RWPE2 (cell line): Measurements from ENCODE around the gene ABCC4.
"Not testable (repeated sequence)": the region's sequence is repeated elsewhere in the genome, so short reads cannot be mapped to it uniquely, and the experiment has no call there.

Experiments used
- ATAC-seq: fragments of 200-7000 bp; cut with Tn5 transposase; 3 replicates; pipeline ENCODE4 v1.9.1; 2021; ENCODE audit warnings: low read depth
- DNase-seq: peaks from one replicate; pipeline ENCODE4 v3.0.0-alpha.2; 2020; ENCODE audit warnings: low spot score
- H3K27ac ChIP-seq: fragments of 450-650 bp; 2 replicates; pipeline ENCODE4 v1.5.1; 2017; ENCODE audit warnings: mild to moderate bottlenecking; ENCODE audit not compliant: poor library complexity, severe bottlenecking
- H3K27me3 ChIP-seq: fragments of 250-450 bp; sonication (Bioruptor Pico); 2 replicates; pipeline ENCODE4 v1.5.1; 2021; ENCODE audit warnings: mild to moderate bottlenecking, moderate library complexity; ENCODE audit not compliant: insufficient read depth, poor library complexity, severe bottlenecking
- H3K36me3 ChIP-seq: fragments of 250-450 bp; sonication (Bioruptor Pico); 2 replicates; pipeline ENCODE4 v1.5.1; 2020; ENCODE audit warnings: low read depth, mild to moderate bottlenecking, moderate library complexity
- H3K4me1 ChIP-seq: fragments of 250-450 bp; sonication (Bioruptor Pico); 2 replicates; pipeline ENCODE4 v1.5.1; 2021; ENCODE audit warnings: mild to moderate bottlenecking, moderate library complexity; ENCODE audit not compliant: insufficient read depth, poor library complexity, severe bottlenecking
- H3K4me3 ChIP-seq: fragments of 250-450 bp; sonication (Bioruptor Pico); 2 replicates; pipeline ENCODE4 v1.5.1; 2021; ENCODE audit warnings: mild to moderate bottlenecking, moderate library complexity; ENCODE audit not compliant: severe bottlenecking
- H3K9me3 ChIP-seq: fragments of 250-450 bp; sonication (Bioruptor Pico); 2 replicates; pipeline ENCODE4 v1.5.1; 2021; ENCODE audit warnings: mild to moderate bottlenecking, moderate library complexity; ENCODE audit not compliant: severe bottlenecking
- TF ChIP-seq, protein P1 (sequence below): fragments of 450-650 bp; IDR thresholded peaks from one replicate; pipeline ENCODE4 v1.5.1; 2017; ENCODE audit warnings: mild to moderate bottlenecking, moderate library complexity; ENCODE audit not compliant: poor library complexity, severe bottlenecking

ABCC4 gene

DNA sequence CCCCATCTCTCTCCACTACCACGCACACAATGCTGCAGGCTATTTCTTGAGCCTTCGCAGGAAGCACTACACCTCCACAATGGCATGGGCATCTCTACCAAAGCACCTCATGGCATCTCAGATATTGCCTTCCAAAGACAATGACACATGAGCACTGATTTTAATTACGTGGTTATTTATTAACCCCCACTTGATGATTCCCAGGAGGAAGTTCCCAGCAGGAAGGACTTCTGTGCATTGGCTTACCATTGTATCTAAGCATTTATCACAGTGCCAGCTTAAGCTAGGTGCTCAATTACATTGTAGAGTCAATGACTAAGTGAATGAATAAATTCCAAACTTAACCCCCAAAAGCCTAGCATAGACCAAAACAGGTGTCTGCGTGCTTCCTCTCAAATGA, 101.4 kb downstream of the ABCC4 start:
- DNase-seq = no peak
- TF ChIP-seq, protein P1, sequence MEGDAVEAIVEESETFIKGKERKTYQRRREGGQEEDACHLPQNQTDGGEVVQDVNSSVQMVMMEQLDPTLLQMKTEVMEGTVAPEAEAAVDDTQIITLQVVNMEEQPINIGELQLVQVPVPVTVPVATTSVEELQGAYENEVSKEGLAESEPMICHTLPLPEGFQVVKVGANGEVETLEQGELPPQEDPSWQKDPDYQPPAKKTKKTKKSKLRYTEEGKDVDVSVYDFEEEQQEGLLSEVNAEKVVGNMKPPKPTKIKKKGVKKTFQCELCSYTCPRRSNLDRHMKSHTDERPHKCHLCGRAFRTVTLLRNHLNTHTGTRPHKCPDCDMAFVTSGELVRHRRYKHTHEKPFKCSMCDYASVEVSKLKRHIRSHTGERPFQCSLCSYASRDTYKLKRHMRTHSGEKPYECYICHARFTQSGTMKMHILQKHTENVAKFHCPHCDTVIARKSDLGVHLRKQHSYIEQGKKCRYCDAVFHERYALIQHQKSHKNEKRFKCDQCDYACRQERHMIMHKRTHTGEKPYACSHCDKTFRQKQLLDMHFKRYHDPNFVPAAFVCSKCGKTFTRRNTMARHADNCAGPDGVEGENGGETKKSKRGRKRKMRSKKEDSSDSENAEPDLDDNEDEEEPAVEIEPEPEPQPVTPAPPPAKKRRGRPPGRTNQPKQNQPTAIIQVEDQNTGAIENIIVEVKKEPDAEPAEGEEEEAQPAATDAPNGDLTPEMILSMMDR = no peak

DNA sequence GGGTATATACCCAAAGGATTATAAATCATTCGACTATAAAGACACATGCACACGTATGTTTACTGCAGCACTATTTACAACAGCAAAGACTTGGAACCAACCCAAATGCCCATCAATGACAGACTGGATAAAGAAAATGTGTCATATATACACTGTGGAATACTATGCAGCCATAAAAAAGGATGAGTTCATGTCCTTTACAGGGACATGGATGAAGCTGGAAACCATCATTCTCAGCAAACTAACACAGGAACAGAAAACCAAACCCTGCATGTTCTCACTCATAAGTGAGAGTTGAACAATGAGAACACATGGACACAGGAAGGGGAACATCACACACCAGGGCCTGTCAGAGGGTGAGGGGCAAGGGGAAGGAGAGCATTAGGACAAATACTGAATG, 102.6 kb downstream of the ABCC4 start:
- not testable (repeated sequence) for H3K4me3 ChIP-seq, ATAC-seq, DNase-seq, H3K27me3 ChIP-seq, H3K9me3 ChIP-seq, H3K4me1 ChIP-seq, H3K27ac ChIP-seq, H3K36me3 ChIP-seq

More for the DNA sequence above, 101.4 kb downstream of the ABCC4 start:
- H3K9me3 ChIP-seq = no peaks in the 10 kb centered on the region
- ATAC-seq = no peak
- H3K27ac ChIP-seq = no peak overlapping the region
- no peaks in the 10 kb centered on the region for H3K27me3 ChIP-seq
- H3K36me3 ChIP-seq = no peaks in the 10 kb centered on the region
- no peak overlapping the region for H3K4me3 ChIP-seq
- H3K4me1 ChIP-seq = no peaks in the 10 kb centered on the region

DNA sequence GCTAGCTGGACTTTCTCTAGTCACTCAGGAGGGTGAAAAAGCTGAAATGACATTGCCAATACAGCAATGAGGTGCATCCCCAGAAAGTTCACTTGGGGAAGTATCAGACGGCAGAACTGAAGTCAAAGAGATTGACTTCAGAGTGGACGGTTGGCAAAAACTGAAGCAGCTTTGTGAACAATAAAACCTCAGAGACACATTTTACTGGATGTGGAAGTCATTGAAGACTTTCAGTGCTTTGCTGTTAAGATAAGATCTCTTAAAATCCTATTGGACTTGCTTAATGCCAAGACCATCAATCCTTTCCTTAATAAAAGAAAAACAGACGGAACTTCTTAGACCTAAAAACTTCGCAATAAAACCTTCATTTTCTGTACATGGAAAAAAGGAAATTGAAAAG, 103.7 kb downstream of the ABCC4 start:
- Histone ChIP-seq H3K4me1 (no peaks in the 10 kb centered on the region), H3K4me3 (no peak overlapping the region), H3K27me3 (no peaks in the 10 kb centered on the region), H3K36me3 (no peaks in the 10 kb centered on the region), H3K27ac (no peak overlapping the region), H3K9me3 (no peaks in the 10 kb centered on the region)
- TF ChIP-seq, protein P1 = no peak
- DNase-seq = no peak
- no peak for ATAC-seq

GRCh38 chr13:95195146-95195545, 106.1 kb downstream of the ABCC4 start:
- no peak for ATAC-seq
- no peak overlapping the region for H3K27ac ChIP-seq
- TF ChIP-seq, protein P1 = no peak

GRCh38 chr13:95193509-95194230, 107.6 kb downstream of the ABCC4 start:
- H3K27ac ChIP-seq = no peak overlapping the region
- DNase-seq (no peak), ATAC-seq (no peak)
- H3K9me3 ChIP-seq = no peaks in the 10 kb centered on the region
- no peaks in the 10 kb centered on the region for H3K4me1 ChIP-seq
- H3K27me3 ChIP-seq = no peaks in the 10 kb centered on the region
- H3K4me3 ChIP-seq = no peak overlapping the region
- no peaks in the 10 kb centered on the region for H3K36me3 ChIP-seq
- TF ChIP-seq, protein P1 = no peak

More at GRCh38 chr13:95195146-95195545, 106.1 kb downstream of the ABCC4 start:
- H3K36me3 ChIP-seq = no peaks in the 10 kb centered on the region
- H3K4me1 ChIP-seq = no peaks in the 10 kb centered on the region
- no peaks in the 10 kb centered on the region for H3K27me3 ChIP-seq
- no peak overlapping the region for H3K4me3 ChIP-seq
- H3K9me3 ChIP-seq = no peaks in the 10 kb centered on the region
- no peak for DNase-seq
